Activated CD4-positive, CD25-positive, alpha-beta regulatory T cell treated with anti-CD3 and anti-CD28 coated beads, Interleukin-2, amount 50 U/mL, for 16 hours (primary cell): ENCODE data around the gene CHST6.
A peak's percentile ranks its signal among the peaks of the same experiment; 100 is the strongest.
"Not testable (repeated sequence)": the region's sequence is repeated elsewhere in the genome, so short reads cannot be mapped to it uniquely, and the experiment has no call there.

Experiments
- DNase-seq: peaks from one replicate; pipeline ENCODE4 v3.0.0-alpha.2; 2020; ENCODE audit warnings: low read depth, low spot score

Gene CHST6

DNA sequence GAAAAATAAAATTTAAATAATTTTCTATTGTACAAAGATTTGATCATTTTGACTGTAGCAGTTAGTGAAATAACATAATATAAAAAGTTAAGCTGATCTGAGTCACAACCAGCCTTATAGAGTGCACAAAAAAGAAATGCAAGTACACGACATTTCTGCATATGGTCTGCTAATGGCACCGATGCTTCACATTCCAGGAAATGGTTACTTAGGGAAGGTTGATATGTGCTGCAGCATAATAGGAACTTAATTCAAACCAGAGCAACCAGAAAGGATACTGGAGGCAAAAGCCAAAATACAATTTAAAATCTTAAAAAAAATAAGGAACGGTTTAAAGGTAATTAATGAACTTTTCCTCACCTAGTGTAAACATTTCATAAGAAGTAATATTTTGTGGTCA lies 51.9 kb downstream of the CHST6 start:
- DNase-seq = no peak

DNA sequence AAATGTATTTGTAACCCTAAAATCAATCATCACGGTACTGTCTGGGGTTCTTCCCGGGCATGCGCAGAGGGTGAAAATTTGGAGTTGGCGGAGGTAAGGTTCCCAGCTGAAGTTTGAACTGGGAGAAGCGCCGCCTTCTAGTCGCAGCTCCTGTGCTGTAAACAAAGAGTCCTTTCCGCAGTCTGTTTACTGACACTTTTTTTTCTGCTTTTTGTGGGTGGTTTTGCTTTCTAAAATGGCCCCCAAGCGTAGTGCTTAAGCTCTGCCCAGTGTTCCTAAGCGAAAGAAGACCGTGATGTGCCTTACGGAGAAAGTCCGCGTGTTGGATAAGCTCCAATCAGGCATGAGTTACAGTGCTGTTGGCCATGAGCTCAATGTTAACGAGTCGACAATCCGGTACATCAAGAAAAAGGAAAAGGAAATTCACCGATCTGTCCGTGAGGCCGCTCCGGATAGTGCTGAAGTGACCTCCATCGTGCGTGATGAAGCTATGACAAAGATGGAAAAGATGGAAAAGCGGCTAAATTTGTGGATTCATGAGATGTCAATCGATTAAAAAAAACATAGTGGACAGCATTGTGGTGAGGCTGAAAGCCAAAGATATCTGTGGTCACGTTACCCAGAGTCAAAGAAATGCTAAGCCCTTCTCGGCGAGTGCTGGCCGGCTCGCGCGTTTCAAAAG lies 61.4 kb downstream of the CHST6 start:
- no peak for DNase-seq

DNA sequence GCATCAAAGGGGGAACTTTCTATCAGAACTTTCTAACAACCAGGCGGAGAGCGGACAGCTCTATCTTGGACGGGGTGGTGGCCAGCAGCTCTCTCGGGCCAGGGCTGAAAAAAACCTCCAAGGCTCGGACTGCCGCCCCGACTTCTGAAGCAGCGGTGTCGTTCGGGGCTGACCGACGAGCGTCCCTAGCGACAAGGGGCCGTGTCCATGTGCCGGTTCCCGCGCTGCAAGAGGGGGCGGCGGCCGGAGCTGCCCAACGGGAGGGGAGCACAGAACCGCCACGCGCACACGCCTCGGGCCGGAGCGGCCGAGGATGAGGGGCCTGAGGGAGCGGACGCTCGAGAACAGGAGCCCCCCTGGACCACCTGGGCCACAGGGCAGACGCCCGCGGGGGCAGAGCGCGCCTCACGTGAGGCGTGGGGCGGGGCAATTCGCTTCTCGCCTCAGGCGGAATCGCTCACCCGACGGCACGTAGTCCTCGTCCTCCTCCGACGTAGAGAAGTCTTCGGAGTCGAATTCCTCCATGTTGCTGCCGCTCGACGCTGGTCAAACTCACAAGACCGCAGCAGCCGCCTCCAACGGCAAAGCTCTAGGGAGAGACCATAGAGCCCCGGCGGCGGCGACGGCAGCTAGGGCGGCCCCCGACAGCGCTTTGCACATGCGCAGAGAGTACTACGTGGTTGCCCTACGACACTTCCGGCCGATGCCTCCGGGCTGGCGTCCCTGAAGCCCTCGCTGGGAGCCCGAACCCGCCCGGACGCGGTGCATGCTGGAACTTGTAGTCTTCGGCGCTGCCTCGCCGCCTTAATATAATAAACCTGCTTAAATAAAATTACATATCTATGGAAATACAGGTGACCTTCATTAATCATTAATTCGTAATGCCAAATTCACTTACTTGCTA lies 62.2 kb downstream of the CHST6 start, which contains the start of gene CFDP1:
Gene CFDP1, minus strand, starts transcription at position 676 of the 904 bp plus-strand sequence. Its CDS starts 151 bp downstream, at position 525.
- DNase-seq = peak; percentile 89

GRCh38 chr16:75429621-75430403 lies 65.4 kb downstream of the CHST6 start:
- DNase-seq = no peak

- not testable (repeated sequence) for DNase-seq
Measured at GRCh38 chr16:75426524-75426923, 68.7 kb downstream of the CHST6 start.

- not testable (repeated sequence) for DNase-seq
Measured at GRCh38 chr16:75424105-75424762, 71.0 kb downstream of the CHST6 start.

DNA sequence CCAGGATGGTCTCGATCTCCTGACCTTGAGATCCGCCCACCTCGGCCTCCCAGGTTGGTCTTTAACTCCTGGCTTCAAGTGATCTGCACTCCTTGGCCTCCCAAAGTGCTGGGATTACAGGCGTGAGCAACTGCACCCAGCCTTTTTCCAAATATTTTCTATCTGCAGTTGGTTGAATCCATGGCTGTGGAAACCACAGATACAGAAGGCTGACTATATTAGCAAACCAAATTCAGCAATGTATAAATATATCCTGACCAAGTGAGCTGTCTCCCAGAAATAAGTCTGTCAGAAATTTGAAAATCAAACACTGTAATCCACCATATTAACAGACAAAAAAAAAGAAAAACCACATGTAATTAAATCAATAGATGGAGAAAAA lies 71.5 kb downstream of the CHST6 start:
- no peak for DNase-seq
